ENCODE results near the gene TTC28. TPM values are rescaled to one million over a fixed set of nuclear protein-coding genes. Genes with fewer than 3 reads are reported as not detected.

The TTC28 gene
- total and polyA plus RNA-seq, 2 donors (not counting 1 experiment from before 2014, with no cell fraction given), result 8.2 to 31.4 TPM

DNA sequence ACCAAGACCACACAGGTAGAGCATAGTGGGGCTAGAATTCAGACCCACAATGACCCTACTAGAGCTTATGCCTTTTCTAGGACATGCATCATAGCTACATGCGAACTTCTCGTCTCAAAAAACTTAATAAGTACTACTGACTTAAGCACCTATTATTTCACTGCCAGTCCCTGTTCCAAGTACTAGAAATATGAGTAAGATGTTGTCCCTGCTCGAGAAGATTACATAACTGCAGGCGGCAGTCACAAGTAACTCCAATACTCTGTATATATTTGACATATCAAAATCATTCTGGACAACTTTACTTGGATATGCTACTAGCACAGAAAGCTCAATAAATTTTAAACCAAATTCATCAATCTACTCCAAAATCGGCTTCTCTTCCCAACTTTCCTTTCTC, 235.0 kb downstream of the TTC28 start:
- Histone ChIP-seq H3K27me3 (ENCODE audit: control insufficient read depth, insufficient read depth, low read length) (no peaks in the 10 kb centered on the region), H3K4me3 (replicated peaks in 1 of 4; ENCODE audit: control extremely low read depth in 1 of 4, insufficient read depth in 1 of 4, low read depth in 3 of 4, low read length in 4 of 4) (no peak overlapping the region), H3K9ac (ENCODE audit: insufficient read depth, low read length) (no peak overlapping the region), H2AFZ (ENCODE audit: low read length) (no peak overlapping the region), H3K27ac (ENCODE audit: insufficient read depth, low read length) (no peak overlapping the region), H3K36me3 (ENCODE audit: control insufficient read depth, insufficient read depth, low read length) (no peaks in the 10 kb centered on the region), H4K20me1 (ENCODE audit: control insufficient read depth, extremely low read depth, insufficient read depth, low read length) (peaks cover 1% of the 10 kb centered on the region), H3K4me2 (ENCODE audit: extremely low read depth, insufficient read depth, low read length) (no peak overlapping the region), H3K4me1 (ENCODE audit: control insufficient read depth, extremely low read depth, insufficient read depth, low read length) (peaks cover 20% of the 10 kb centered on the region), H3K79me2 (ENCODE audit: control insufficient read depth, insufficient read depth, low read length) (no peaks in the 10 kb centered on the region), H3K9me3 (ENCODE audit: control insufficient read depth, insufficient read depth, low read depth, low read length) (no peaks in the 10 kb centered on the region)
- no peak for DNase-seq (ENCODE audit: low read depth in 2 of 2)
- no peak for TF ChIP-seq EZH2 (IDR thresholded peaks at IDR 0.05; ENCODE audit: low read length, missing control alignments)
- TF ChIP-seq, protein P1, sequence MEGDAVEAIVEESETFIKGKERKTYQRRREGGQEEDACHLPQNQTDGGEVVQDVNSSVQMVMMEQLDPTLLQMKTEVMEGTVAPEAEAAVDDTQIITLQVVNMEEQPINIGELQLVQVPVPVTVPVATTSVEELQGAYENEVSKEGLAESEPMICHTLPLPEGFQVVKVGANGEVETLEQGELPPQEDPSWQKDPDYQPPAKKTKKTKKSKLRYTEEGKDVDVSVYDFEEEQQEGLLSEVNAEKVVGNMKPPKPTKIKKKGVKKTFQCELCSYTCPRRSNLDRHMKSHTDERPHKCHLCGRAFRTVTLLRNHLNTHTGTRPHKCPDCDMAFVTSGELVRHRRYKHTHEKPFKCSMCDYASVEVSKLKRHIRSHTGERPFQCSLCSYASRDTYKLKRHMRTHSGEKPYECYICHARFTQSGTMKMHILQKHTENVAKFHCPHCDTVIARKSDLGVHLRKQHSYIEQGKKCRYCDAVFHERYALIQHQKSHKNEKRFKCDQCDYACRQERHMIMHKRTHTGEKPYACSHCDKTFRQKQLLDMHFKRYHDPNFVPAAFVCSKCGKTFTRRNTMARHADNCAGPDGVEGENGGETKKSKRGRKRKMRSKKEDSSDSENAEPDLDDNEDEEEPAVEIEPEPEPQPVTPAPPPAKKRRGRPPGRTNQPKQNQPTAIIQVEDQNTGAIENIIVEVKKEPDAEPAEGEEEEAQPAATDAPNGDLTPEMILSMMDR (conservative IDR thresholded peaks at IDR 0.05 in 1 of 2, IDR thresholded peaks at IDR 0.05 in 1 of 2; ENCODE audit: low read depth in 1 of 2, low read length in 2 of 2), result no peak

DNA sequence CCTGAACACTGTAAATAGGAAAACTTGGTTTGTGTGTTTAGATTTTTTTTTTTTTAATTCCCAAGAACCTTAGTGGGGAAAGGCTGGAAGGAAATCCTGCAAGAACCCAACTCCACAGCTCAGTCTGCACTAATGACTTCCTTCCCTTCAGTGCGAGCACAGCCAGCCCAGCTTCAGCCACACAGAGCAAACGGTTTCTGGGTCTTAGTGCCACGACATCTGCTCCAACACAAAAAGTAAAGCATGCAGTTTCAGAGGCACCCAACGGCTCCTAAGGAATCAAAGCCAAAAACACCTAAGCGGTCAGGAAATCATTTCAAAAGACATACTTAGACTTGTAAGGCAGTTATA, 236.1 kb downstream of the TTC28 start:
- DNase-seq (ENCODE audit: low read depth in 2 of 2), result peak; percentile 82
- H3K4me1 ChIP-seq (ENCODE audit: control insufficient read depth, extremely low read depth, insufficient read depth, low read length), result peaks cover 20% of the 10 kb centered on the region
- H3K9ac ChIP-seq (ENCODE audit: insufficient read depth, low read length), result no peak overlapping the region

DNA sequence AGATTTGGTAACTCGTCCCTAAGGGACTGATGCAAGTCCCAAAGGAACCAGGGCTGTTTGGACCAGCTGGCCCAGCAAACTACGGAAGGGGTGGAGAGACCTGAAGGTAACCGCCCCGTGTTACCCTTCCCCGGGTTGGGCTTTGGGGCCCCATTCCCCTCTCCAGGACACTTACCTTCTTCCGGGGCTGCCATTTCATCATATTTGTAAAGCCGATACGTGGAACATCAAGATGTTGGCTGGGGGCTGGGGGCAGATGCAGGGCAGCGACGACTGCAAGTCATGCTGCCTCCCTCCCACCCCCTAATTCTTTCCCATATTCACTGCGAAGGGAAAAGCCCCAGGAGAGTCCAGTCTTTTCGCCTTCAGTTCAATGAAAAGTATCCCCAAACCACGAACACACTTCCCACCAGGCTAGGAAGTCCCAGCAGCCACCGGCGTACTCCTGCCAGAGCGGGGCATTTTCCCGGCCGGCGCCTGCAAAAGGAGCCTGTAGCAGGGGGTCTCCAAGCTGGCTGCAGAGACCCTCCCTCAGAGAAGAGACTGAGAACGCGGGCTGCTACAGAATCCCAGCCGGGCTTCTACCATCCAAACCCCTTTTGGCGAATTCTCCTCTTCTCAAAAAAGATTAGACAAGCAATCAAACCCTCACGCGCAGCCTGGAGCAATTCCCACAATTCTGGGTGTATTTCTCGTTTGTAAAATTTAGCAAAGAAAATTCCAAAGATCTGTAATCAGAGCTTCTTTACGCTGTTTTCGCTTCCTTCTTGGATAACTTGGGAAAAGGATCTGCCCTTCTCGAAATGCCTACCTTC, 236.7 kb downstream of the TTC28 start:
- Histone ChIP-seq H3K27me3 (ENCODE audit: control insufficient read depth, insufficient read depth, low read length) (no peaks in the 10 kb centered on the region), H3K4me2 (ENCODE audit: extremely low read depth, insufficient read depth, low read length) (peak overlapping the region; percentile 93), H3K4me3 (replicated peaks in 1 of 4; ENCODE audit: control extremely low read depth in 1 of 4, insufficient read depth in 1 of 4, low read depth in 3 of 4, low read length in 4 of 4) (peak overlapping the region; percentile 46 to 79 (median 66)), H3K79me2 (ENCODE audit: control insufficient read depth, insufficient read depth, low read length) (no peaks in the 10 kb centered on the region), H3K4me1 (ENCODE audit: control insufficient read depth, extremely low read depth, insufficient read depth, low read length) (peaks cover 20% of the 10 kb centered on the region), H2AFZ (ENCODE audit: low read length) (peak overlapping the region; percentile 48), H3K9ac (ENCODE audit: insufficient read depth, low read length) (peak overlapping the region; percentile 53), H3K9me3 (ENCODE audit: control insufficient read depth, insufficient read depth, low read depth, low read length) (no peaks in the 10 kb centered on the region), H4K20me1 (ENCODE audit: control insufficient read depth, extremely low read depth, insufficient read depth, low read length) (peaks cover 1% of the 10 kb centered on the region), H3K27ac (ENCODE audit: insufficient read depth, low read length) (peak overlapping the region; percentile 66), H3K36me3 (ENCODE audit: control insufficient read depth, insufficient read depth, low read length) (no peaks in the 10 kb centered on the region)
- TF ChIP-seq, protein P1 (conservative IDR thresholded peaks at IDR 0.05 in 1 of 2, IDR thresholded peaks at IDR 0.05 in 1 of 2; ENCODE audit: low read depth in 1 of 2, low read length in 2 of 2), result no peak
- TF ChIP-seq EZH2 (IDR thresholded peaks at IDR 0.05; ENCODE audit: low read length, missing control alignments), result no peak
- DNase-seq (ENCODE audit: low read depth in 2 of 2), result peak; percentile 55 to 56

More for the DNA sequence above, 236.1 kb downstream of the TTC28 start:
- Histone ChIP-seq H3K27ac (ENCODE audit: insufficient read depth, low read length) (peak overlapping the region; percentile 66), H2AFZ (ENCODE audit: low read length) (no peak overlapping the region), H3K4me2 (ENCODE audit: extremely low read depth, insufficient read depth, low read length) (peak overlapping the region; percentile 93), H3K27me3 (ENCODE audit: control insufficient read depth, insufficient read depth, low read length) (no peaks in the 10 kb centered on the region), H3K4me3 (replicated peaks in 1 of 4; ENCODE audit: control extremely low read depth in 1 of 4, insufficient read depth in 1 of 4, low read depth in 3 of 4, low read length in 4 of 4) (peak overlapping the region; percentile 46 to 79 (median 66)), H3K79me2 (ENCODE audit: control insufficient read depth, insufficient read depth, low read length) (no peaks in the 10 kb centered on the region), H3K36me3 (ENCODE audit: control insufficient read depth, insufficient read depth, low read length) (no peaks in the 10 kb centered on the region), H4K20me1 (ENCODE audit: control insufficient read depth, extremely low read depth, insufficient read depth, low read length) (peaks cover 1% of the 10 kb centered on the region), H3K9me3 (ENCODE audit: control insufficient read depth, insufficient read depth, low read depth, low read length) (no peaks in the 10 kb centered on the region)
- no peak for TF ChIP-seq EZH2 (IDR thresholded peaks at IDR 0.05; ENCODE audit: low read length, missing control alignments)
- TF ChIP-seq, protein P1 (conservative IDR thresholded peaks at IDR 0.05 in 1 of 2, IDR thresholded peaks at IDR 0.05 in 1 of 2; ENCODE audit: low read depth in 1 of 2, low read length in 2 of 2), result no peak
